Daoy (cell line): ENCODE results near the gene TESPA1. TPM values are rescaled to one million over a fixed set of nuclear protein-coding genes. Genes with fewer than 3 reads are reported as not detected.

ENCODE experiments used
- DNase-seq: peaks from one replicate; pipeline ENCODE4 v3.0.0-alpha.2; 2015; ENCODE audit warnings: low read depth
- total RNA-seq: library from RNA; depleted of rRNA; stranded (reverse); fragments of >200 nt; shearing (Covaris generic); gene quantifications from 2 replicates; pipeline ENCODE4 v1.2.3, GENCODE V29; 2014; rRNA removed

TESPA1 gene, protein sequence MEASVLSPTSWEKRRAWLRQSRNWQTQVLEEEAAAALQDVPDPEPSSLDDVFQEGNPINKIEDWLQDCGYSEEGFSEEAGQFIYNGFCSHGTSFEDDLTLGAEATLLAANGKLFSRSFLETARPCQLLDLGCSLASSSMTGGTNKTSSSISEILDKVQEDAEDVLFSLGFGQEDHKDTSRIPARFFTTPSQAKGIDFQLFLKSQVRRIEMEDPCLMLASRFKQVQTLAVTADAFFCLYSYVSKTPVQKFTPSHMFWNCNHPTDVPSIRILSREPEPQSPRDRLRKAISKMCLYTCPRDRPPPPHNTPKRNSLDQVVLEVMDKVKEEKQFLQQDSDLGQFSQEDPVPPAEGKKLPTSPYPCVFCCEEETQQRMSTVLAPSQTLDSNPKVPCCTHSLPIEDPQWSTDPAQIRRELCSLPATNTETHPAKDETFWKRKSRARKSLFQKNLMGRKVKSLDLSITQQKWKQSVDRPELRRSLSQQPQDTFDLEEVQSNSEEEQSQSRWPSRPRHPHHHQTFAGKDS
- total RNA-seq: 1.1 and 5.8 TPM in 2 replicates

DNA sequence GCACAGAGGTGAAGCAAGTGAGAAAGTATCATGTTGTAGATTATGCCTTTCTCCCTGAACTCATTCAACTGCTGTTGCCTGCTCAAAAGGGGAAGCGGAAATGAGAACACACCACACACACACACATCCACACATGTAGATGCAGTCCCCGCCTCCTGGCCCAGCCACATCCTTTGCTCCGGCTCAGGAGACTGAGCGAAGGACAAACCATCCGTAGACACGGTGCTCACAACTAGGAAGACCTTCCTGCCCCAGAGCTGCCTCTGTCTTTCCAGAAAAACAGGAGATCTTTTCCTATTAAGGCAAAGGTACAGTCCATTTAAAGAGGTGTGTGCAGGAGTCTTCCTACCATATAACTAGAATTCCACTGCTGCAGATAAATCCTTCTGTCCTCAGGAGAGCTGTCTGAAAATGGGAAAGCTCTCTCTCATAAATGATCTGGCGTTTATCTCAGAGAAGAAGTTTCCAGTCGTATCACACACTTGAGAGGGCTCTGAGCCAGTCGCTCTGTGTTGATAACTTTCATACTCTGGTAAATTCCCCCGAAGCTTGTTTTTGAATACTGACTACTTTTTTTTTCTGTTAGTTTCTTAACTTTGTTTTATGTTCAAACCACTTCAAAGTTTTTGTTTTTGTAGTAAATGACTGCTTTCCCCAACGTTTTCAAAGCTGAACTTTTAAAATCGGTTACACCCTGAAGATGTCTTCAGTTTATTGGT lies at the start of gene TESPA1:
TESPA1 (minus strand) TSS at position 105 of the 719 bp plus-strand sequence. CDS start 10,200 bp downstream, outside the sequence.
- peak; percentile 58 for DNase-seq

DNA sequence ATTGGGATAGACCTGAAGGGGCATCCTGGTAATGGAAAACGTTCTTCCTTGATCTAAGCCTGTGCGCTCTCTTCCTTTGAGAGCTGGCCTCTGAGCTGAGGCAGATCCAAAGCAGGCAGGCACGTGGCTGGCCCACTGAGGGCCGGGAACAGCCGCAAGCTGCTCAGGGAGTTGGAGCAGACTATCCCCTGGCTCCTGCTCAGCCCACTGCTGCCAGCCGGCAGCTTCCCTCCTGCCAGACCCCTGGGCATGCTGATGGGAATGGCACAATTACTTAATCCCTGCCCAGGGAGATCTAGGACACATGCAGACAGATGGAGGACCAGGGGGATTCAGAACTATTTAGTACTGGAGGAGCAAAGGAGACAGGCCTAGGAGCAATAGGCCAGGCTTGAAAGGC lies 49.7 kb upstream of the TESPA1 start:
- DNase-seq: no peak

DNA sequence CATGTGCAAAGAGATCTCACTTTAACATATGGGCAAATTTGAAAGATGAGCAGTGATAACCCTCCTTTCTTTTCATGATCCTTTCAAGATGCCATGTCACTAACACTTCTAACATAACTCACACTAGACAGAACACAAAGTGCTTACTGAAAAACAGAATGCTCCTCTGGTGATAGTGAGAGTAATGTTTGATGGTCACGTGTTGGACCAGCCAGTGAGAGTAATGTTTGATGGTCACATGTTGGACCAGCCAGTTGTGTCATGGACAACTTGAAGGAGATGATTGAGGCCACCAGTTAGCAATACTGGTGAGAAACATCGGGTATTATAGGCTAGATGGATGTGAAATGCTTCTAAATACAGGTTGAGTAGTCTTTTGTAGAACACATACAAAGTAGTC lies 40.9 kb upstream of the TESPA1 start:
- DNase-seq: no peak

DNA sequence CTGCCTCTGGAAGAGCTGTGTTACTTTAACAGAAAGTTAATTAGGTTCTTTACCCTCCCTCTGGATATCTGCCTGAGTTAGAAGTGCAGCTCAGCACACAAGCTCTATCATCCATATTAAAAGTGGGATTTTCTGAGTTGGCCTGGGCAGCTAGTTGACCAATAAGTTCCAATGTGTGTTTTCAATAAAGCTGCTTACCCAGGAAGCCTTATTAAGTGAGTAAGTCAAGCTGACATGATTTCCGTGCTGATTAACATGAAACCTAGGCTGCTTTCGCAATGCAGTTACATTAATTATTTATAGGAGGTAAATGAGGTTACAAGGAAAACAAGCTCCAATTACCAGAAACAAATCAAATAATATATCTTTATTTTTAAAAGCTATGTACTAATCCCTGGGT lies 40.0 kb upstream of the TESPA1 start:
- DNase-seq: no peak

DNA sequence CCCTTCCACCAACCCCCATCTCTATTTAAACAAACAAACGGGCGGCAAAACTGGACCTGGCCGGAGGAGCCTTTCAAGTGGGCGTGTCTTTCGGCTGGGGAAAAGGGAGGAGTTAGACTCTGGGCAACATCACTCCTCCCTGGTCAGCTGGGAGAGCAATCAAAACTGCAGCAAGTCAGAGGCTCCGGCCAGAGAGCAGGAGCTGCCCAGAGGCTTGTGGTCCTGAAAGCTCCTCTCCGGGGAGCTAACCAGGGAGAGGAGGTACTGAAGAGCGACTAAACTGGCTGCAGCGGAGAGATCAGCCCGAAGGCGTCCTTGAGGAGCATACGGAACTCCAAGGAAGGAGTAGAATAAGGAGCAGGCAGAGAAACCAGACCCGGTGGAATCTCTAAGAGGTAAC lies 35.2 kb upstream of the TESPA1 start, which contains the start of gene NEUROD4:
NEUROD4 (plus strand) TSS at position 191 of the 400 bp plus-strand sequence. CDS start 6,466 bp downstream, outside the sequence.
- DNase-seq: peak; percentile 81

DNA sequence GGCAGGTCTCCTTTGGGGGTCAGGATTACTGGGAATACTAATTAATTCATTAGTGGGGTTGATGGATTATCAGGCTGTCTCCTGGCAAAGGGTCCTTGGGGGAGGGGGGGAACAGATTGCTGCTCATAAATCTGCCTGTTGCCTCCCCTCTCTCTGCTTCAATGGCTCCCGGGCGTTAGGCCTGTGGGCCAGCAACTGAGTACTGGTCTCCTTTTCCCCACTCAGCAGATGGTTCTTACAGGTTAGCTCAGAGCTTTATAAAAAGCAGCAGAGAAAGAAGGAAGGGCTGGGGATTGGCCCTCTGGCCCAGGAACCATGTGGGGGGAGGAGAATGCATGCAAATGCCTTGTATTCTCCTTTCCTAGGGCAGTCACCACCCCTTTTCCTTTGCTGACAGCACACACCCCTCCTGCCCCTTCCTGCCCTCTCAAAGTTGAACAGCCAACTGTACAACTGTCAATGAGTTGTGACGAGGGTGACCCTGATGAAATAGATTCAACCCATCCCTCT lies 32.9 kb upstream of the TESPA1 start:
- no peak for DNase-seq

DNA sequence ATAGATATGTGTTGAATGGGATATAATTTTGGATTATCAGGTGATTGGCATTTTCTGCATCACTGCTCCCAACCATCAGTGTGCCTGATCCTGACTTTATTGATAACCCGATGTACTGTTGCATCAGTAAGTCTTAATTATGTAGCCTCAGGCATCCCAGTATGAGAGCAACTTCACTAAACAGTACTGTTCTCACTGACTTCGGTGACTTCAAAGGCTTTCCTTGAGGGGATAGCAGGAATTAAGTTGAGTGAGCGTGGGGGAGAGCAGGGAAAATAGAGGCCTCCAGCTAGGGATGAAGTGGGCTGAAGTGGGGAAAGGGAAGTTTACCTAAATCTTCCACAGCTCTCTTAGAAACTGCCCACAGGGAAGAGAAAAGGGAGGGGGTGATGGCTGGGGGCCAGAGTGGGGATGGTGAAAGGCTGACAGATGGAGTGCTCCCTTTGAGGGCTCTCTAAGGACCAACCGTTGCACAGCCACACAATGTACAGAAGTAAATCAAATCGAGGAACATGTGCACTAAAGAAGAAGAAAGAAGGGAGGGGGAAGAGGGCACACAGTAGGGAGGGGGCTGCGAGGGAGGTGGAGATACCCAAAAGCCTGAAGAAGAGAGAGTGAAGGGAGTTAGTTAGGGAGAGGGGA lies 24.5 kb upstream of the TESPA1 start:
- DNase-seq: no peak

DNA sequence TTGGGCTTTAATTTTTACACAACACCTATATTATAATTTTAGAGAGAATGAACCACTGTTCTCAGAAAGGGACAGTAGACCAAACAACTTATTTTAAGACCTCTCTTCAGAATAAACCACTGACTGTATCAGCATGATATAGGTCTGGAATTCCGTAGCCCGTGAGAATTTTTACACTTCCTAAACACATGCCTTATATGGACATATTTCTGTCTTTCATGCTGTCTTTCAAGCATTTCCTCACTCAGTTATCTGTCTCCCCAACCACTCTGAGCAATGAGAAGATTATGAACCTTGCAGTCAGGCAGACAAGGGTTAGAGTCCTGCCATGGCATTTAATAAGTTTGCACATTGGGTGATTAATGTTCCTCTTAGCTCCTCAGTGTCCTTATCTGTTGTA lies 17.8 kb upstream of the TESPA1 start:
- no peak for DNase-seq

DNA sequence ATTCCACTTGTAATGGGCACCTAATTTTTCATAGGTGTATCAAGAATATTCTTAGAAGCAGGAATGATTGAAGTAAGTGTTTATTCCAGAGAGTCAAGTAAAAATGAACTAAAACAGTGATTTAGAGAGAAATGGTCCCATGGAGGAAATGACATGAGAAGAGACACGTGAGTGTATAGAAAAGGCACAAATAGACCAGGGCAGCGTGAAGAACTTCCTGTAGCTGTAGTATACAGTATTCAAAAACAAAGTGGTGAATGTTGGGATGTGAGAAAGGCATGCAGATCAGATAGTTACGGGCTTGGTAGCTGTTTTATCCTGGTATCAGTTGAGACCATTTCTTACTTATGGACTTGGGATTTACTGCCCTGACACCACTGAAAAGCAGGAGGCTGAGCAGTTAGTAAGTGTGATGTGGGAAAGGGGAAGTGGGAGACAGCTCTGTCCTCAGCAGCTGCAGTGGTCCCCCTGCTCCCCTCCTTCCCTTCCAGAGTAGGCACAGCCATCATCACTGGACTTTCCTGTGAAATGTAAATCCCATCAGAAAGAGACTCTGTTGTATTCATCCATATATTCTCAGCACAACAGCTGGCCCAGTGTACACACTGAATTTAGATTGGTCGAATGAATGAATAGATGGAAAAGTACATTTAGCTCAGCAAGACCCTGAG lies 16.8 kb upstream of the TESPA1 start:
- DNase-seq: no peak

DNA sequence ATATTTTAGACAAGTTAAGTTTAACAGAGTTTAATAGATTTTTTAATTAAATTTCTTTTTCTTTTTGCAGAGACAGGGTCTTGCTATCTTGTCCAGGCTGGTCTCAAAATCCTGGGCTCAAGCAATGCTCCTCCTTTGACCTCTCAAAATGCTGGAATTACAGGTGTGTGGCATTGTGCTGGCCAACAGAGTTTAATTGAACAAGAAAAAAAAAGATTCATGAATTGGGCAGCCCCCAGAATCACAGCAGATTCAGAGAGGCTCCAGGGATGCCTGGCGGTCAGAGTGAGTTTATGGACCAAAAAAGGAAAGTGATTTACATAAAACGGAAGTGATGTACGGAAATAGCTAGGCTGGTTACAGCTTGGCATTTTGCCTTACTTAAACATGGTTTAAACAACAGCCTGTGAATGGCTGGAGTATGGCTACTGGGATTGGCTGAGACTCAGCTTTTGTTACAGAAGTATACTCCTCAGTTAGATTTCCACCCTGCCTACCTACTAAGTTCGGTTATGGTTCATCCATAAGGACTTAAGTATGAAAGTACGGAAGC lies 14.5 kb upstream of the TESPA1 start:
- DNase-seq: no peak

DNA sequence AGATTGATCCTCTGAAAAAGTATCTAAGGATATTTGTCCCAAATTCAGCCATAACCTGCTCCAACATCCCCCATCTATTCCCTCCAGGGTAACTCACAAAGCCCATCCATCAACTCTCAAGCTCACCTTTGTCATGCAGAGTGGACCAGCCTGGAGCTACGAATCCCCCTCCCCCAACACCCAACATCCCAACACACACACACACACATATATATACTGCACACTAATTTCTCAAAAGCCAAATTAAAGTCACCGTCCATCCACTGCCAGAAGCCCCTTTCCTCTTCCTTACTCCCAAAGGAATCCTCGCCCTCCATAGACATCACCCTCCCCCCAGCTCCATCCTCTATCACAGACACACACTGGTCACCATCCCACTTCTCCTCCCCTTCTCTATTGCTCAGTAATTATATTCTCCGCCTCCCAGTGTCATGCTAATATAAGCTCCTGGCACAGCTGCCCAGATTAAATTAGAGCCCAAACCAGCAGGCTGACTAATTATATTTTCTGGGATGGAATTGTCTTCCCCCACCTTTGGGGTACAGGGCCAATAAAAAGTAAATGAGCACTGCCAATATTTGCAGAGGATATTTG lies 13.5 kb upstream of the TESPA1 start:
- DNase-seq: no peak

DNA sequence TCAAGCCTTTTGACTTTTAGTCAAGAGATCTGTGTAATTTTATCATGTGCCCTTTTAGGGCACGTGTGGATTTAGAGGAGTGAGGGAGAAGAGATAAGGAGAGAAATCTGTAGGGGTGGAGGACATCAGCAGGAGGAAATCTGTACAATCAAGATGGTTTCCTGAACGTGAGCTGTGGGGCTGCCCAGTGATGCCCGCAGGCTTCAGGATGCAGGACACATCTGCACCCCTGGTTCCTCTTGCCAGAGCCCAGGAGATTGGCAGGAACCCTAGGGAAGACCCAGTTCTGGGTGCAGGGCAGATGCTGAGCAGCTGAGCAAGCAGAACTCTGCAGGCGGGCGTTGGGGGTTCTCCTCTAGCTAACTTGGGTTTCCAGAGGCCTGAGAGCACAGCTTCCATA lies 11.6 kb upstream of the TESPA1 start:
- DNase-seq: no peak

DNA sequence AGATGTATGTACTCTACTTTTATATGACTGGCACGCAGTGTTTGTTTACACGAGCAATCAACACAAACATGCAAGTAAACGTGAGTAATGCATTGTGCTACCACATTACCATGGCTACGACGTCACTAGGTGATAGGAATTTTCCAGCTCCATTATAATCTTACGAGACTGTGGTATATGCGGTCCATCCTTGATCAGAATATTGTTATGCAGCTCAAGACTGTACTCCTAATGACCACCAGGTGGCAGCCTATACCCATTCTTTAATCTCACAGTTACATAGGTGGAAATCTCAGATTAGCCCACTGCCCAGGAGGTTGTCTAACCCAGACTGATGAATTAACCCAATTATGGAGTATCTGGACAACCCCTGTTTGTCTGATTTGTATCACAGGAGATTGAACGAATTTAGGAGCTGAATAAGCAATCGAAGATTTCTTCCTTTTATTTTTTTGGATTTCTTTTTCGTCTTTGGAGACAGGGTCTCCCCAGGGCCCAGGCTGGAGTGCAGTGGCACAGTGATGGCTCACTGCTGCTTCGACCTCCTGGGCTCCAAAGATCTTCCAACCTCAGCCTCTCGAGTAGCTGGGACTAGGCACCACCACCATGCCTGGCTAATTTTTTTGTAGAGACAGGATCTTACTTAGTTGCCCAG lies 8.7 kb upstream of the TESPA1 start:
- peak; percentile 65 for DNase-seq

DNA sequence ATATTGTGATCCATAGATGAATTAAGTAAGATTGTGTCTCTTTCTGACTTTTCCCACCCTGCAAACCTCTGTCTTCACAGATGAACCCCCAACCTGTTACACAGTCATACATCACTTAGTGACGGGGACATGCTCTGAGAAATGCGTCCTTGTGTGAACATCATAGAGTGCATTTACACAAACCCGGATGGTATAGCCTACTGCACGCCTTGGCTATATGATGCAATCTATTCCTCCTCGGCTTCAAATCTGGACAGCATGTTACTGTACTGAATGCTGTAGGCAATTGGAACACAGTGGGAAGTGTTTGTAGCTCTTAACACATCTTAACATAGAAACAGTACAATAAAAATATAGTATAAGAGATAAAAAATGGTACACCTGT lies 7.4 kb upstream of the TESPA1 start:
- no peak for DNase-seq

DNA sequence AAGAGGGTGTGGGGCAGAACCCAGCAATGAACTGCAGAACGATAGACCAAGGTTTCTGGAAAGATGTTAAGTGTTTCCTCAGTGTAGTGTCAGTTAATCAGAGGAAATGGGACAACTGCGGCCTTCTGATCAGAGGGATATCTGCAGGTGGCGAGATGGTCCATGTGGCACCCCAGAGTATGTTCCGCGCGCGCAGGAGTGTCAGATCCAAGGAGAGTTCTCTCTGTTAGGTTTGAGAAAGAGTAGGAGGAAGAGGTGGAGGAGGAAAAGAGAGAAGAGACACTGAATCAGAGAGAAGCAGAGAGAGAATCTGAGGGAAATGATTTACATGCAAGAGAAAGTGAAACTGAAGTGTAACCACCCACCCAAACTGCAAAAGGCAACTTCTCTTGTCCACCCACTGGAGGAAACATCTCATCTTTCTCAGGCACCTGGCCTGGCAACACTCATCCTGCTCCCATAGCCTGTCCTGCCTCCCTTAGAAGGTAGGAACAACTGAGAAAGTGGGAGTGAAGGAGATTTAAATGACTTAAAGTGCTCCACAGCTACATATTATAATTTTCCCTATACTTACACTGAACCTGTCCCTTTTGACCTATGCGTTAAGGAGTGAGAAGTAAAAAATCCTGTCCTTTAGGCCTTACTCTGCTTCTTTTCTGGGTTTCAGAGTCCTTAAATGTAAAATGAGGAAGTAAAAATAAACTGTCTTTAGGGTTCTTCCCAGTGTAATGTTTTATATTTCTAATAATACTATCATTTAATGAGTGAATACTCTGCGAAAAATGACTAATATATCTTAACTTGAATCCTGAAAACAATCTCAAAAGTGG lies 6.8 kb upstream of the TESPA1 start:
- no peak for DNase-seq

DNA sequence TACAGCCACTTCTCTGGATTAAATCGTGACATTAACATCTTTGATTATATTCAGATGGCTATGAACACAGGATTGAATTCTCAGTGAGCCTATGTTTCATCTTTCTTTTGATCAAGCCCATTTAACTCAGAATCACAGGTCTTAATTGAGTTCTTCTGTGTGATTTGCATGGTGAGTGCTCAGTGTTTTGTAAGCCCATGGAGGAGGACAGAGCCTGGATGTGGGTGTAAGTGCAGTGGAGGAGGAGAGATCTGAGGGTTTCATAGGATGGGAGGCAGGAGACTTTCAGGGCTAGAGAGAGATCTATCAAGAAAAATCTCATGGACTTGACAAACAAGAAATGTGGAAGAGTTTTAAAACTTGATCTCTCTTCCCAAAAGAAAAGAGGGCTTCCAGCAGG lies 5.3 kb upstream of the TESPA1 start:
- no peak for DNase-seq

DNA sequence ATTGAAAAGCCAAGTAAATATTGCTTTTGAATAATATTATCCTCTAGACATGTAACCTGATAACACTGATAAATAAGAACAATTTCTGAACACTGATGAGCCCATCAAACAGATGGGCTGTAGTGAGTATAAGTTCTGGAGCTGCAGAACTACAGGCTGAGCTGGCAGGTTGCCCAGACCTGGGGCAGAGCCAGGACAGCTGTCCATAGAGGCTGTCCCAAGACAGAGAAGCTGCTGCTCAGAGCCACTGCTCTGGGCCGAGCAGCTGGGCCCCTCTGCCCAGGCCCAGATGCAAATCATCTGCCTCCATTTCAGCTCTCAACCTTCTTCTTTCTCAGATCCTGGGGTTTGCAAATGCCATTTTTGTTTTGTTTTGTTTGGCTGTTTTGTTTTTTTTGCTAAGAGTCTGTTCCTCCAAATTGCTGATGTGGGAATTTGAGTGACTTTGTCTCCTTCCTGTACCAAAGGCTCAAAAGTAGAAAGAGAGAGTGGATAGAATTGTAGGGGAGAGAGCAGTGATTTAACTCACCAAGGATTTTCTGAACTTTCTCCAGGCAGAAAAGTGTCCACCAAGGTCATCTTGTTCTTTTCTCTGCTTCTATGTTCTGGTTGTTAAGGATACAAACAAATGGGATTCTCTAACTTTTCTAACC lies 4.0 kb upstream of the TESPA1 start:
- peak; percentile 44 for DNase-seq

DNA sequence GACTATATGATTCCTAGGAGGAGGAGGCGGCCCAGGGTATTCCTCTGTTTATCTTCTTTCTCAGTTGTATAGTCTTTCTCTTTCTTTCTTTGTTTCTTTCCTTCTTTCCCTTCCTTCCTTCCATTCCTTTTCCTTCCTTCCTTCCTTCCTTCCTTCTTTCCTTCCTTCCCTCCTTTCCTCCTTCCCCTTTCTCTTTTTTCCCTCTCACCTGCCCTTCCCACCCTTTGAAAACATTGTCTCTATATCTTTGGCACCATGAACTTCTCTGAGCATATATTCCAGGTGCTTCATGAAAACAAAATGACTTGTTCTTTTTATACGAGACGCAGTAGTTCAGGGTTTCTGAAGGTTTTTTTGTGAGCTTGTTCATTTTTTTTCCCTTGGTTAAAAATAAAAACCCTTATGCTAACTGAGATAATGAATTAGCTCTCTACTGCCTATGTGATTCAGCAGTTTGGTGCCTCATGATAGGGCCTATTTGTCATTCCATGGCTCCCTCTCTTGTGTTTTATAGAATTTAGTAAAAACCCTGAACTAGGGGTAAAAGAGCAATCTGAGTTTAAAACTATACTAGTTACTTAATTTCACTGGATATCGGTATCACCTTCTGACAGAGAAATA lies 3.2 kb upstream of the TESPA1 start:
- no peak for DNase-seq
